ENCODE results near the gene OR2F2.

OR2F2 gene

DNA sequence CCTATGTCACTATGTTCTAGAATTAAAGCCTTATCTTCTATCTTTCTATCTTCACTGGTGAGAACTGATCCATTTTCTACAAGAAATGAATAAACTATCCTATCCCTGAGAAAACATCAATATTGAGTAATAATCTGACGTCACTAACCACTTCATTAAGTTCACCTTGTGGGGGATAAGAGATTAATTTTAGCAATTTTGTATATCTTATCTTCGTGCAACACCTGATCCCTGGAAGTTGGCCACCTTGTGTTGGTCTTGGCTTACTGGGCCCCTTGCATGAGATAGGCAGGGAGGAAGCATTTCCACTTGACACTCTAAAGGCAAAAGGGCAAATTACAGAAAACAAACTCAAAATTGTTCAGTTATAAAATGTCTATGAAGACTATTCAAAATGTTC, 45.0 kb downstream of the OR2F2 start:
- DNase-seq, result no peak

DNA sequence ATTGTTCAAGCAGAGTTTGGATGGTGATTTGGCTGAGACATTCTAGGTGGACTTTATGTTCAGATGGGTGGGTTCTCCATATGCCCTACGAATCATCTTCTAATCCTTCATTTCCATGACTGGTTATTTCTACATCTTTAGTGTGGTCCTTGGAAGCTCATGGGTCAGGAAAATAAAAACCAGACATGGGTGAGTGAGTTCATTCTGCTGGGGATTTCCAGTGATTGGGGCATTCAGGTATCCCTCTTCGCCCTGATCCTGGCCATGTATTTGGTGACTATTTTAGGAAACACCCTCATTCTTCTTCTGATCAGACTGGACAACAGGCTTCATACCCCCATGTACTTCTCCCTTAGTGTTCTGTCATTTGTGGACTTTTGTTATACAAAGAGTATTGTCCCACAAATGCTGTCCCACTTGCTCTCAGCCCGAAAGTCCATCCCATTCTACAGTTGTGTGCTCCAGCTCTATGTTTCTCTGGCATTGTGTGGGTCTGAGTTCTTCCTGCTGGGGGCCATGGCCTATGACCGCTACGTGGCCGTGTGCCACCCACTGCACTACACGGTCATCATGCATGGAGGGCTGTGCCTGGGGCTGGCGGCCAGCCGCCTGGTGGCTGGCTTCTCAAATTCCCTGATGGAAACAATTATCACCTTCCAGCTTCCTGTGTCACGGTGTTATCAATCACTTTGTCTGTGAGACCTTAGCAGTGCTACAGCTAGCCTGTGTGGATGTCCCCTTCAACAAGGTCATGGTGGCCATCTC, 45.9 kb downstream of the OR2F2 start:
- DNase-seq, result no peak

DNA sequence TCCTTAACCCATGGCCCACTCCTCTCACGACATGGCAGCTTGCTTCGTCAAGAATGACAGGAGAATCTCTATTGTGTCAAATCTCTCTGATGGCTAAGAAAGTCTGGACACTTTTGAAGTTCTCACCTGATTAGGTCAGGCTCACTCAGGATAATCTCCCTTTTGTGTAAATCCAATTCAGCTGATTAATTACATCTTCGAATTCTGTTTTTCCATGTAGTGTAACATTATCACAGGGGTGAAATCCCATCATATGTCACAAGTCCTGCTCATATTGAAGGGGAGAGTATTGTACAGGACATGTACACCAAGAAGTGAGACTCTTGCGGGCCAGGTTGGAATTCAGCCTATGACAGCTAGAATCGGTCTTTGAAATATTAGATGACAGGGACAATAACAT, 48.9 kb downstream of the OR2F2 start:
- no peak for DNase-seq
